SHP77 treated with DMSO at 0.1 percent for 48 hours (cell line): ENCODE measurements around the gene TMEM178A.
"Not testable (repeated sequence)": the region's sequence is repeated elsewhere in the genome, so short reads cannot be mapped to it uniquely, and the experiment has no call there.

Experiments used
- DNase-seq: peaks from one replicate; lab custom pipeline; 2025; lab: John Stamatoyannopoulos, UW

The TMEM178A gene

GRCh38 chr2:39715822-39716221 is 50.1 kb downstream of the TMEM178A start:
- DNase-seq, result no peak

GRCh38 chr2:39717067-39717466 is 51.4 kb downstream of the TMEM178A start:
- DNase-seq, result no peak

- no peak for DNase-seq
Observed at GRCh38 chr2:39718483-39718882, 52.8 kb downstream of the TMEM178A start.

- no peak for DNase-seq
Observed at GRCh38 chr2:39719317-39719716, 53.6 kb downstream of the TMEM178A start.

GRCh38 chr2:39720970-39721369 is 55.3 kb downstream of the TMEM178A start:
- DNase-seq, result no peak

GRCh38 chr2:39723497-39723896 is 57.8 kb downstream of the TMEM178A start:
- no peak for DNase-seq

GRCh38 chr2:39723946-39724827 is 58.5 kb downstream of the TMEM178A start:
- DNase-seq, result no peak

GRCh38 chr2:39724828-39725144 is 59.1 kb downstream of the TMEM178A start:
- DNase-seq, result no peak

GRCh38 chr2:39725401-39725800 is 59.7 kb downstream of the TMEM178A start:
- DNase-seq, result no peak

- DNase-seq, result not testable (repeated sequence)
Observed at GRCh38 chr2:39728085-39728484, 62.4 kb downstream of the TMEM178A start.

- DNase-seq, result peak; percentile 4
Observed at GRCh38 chr2:39728941-39729351, 63.2 kb downstream of the TMEM178A start.

- DNase-seq, result no peak
Observed at GRCh38 chr2:39730276-39730675, 64.6 kb downstream of the TMEM178A start.

- no peak for DNase-seq
Observed at GRCh38 chr2:39730685-39731302, 65.1 kb downstream of the TMEM178A start.

- no peak for DNase-seq
Observed at GRCh38 chr2:39731546-39731945, 65.8 kb downstream of the TMEM178A start.

GRCh38 chr2:39732482-39732881 is 66.8 kb downstream of the TMEM178A start:
- no peak for DNase-seq

GRCh38 chr2:39733070-39733674 is 67.5 kb downstream of the TMEM178A start:
- no peak for DNase-seq

GRCh38 chr2:39734445-39734844 is 68.7 kb downstream of the TMEM178A start:
- DNase-seq, result no peak

- no peak for DNase-seq
Observed at GRCh38 chr2:39735648-39736047, 69.9 kb downstream of the TMEM178A start.

GRCh38 chr2:39736640-39737039 is 70.9 kb downstream of the TMEM178A start:
- no peak for DNase-seq

GRCh38 chr2:39737661-39738060 is 71.9 kb downstream of the TMEM178A start:
- no peak for DNase-seq

- no peak for DNase-seq
Observed at GRCh38 chr2:39738936-39739335, 73.2 kb downstream of the TMEM178A start.

- DNase-seq, result no peak
Observed at GRCh38 chr2:39739386-39739785, 73.7 kb downstream of the TMEM178A start.

GRCh38 chr2:39741871-39742270 is 76.2 kb downstream of the TMEM178A start:
- DNase-seq, result no peak
